Islet of Langerhans (tissue), 1 donor: Measurements from ENCODE around the gene KIF2B.
"Not testable (repeated sequence)": the region's sequence is repeated elsewhere in the genome, so short reads cannot be mapped to it uniquely, and the experiment has no call there.

ENCODE experiments used
- FAIRE-seq: peaks from one replicate; lab custom pipeline; 2011; peaks lifted over from hg19 to GRCh38; lab: Jason Lieb, UNC

KIF2B gene

DNA sequence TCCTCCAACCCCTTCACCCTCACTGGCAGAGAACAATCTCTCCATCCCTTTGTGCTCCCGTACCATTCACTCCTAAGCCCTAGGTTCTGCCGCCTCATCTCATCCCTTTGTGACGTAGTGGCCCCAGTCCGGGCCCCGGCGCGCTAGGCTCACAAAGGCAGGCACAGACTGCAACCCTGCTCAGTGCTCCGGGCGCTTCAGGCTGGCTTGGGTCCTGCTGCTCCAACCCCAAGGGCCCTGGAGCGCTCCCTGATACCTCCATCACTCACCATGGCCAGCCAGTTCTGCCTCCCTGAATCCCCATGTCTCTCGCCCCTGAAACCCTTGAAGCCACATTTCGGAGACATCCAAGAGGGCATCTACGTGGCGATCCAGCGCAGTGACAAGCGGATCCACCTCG, at the start of gene KIF2B:
TSS of gene KIF2B (plus strand) at position 164 of the 400 bp plus-strand sequence. CDS start at position 271, 107 bp downstream.
- no peak for FAIRE-seq

DNA sequence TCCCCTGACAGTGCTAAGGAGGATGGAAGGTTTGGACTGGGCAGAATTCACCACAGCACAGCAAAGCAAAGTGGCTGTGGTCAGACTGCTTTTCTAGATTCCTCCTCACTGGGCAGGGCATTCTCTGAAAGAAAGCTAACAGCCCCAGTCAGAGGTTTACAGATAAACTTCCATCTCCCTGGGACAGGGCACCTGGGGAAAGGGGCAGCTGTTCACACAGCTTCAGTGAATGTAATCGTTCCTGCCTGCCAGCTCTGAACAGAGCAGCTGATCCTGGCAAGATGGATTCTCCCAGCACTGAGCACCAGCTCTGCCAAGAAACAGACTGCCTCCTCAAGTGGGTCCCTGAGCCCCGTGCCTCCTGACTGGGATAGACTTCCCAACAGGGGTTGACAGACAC, 42.4 kb upstream of the KIF2B start:
- FAIRE-seq: no peak

- no peak for FAIRE-seq
Observed at GRCh38 chr17:53791551-53791950, 31.2 kb upstream of the KIF2B start.

DNA sequence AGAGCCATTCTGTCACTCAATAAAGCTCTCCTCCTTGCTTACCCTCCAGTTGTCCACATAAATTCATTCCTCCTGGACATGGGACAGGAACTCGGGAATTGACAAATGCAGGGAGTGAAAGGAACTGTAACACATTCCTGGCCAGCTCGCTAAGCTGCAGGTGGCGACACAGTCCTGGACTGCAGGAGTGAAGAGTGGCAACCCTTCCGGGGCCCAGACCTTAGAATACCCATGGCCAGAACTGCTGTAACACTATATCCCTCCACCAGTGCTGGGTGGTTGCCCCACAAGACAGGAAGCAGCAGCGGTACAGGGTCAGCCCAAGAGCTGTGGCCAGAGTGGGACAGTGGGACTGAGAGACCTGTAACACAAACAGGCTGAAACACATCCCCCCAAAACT, 30.3 kb upstream of the KIF2B start:
- FAIRE-seq: no peak

DNA sequence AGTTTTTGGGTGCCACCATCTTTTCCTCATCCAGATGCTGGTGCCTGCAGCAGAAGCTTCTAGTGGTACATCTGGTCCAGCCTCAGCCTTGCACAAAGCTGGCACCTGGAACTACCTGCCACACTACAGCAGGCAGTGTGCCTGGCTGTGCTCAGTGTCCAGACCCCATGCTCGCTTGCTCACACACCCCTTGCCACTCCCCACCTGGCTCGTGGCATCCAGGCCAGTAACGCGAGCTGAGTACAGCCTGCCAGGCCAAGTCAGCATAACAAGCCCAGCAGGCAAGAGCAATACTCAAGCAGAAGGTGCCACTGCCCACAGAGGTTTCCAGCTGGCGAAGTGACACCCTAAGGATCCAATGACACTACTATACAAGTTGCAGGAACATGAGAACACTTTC, 29.7 kb upstream of the KIF2B start:
- FAIRE-seq: no peak

- no peak for FAIRE-seq
Observed at GRCh38 chr17:53794875-53795274, 27.9 kb upstream of the KIF2B start.

DNA sequence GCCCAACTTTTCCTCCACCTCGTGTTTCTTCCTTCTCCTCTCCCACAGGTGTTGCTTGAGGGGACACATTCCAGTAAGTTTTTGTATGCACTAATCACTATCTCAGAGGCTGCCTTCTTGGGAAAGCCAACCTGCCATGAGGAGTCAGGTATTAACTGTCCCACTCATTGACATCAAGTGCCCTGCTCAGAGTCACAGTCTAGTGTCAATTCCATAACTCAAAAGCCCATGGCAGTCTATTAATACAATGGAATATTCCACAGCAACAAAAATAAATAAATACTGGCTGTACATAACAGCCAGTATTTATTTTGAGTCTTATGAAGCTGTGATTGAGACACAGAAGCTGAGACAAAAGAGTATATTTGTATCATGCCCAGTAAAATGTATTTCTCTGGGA, 26.1 kb upstream of the KIF2B start:
- FAIRE-seq: no peak

DNA sequence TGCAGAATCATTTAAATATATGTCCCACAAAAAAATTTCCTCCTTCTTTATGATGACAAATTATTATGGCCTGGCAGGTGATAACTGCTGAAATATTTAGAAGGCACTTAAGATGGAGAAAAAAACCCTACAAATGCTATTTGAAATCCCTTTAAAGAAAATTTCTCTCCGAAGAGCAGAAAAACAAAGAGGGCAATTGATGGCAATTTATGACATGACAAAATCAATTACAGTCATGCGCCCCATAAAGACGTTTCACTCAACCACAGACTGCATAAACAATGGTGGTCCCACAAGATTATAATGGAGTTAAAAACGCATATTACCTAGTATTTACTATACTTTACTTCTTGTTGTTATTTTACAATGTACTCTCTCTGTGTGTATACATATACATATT, 25.2 kb upstream of the KIF2B start:
- no peak for FAIRE-seq

DNA sequence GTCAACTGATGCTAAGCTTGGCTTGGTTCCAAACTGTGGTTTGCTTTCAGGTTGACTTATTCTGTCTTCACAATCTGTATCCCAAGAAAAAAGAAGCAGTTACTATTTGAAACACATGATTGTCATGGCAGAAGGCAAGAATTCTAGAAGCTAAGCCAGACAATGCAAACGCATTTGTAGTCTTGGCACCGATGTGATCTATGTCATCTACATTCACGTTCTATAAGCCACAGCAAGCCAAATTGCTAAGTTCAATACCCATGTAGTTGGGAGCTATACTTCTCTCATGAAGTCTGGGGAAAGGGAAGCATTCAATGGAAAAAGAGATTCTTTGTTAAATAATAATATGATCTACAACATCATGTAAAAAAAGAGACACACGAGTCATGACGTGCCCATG, 18.3 kb upstream of the KIF2B start:
- FAIRE-seq: no peak

DNA sequence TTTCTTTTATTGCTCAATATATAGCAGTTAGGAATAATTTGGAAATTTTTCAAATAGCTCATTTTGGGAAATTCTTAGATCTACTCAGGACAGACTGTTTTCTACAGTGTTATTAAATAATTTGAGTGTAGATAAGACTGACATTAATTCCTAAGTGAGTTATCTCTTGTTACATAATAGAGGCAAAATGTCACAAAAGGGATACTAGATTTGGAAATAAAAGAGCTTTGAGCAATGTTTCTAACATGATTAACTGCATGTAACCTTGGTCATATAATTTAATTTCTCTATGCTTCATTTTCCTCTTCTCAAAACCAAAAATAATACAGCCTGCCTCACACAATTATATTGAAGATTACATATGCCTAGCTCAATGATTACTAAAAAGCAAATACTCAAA, 16.3 kb upstream of the KIF2B start:
- FAIRE-seq: no peak

DNA sequence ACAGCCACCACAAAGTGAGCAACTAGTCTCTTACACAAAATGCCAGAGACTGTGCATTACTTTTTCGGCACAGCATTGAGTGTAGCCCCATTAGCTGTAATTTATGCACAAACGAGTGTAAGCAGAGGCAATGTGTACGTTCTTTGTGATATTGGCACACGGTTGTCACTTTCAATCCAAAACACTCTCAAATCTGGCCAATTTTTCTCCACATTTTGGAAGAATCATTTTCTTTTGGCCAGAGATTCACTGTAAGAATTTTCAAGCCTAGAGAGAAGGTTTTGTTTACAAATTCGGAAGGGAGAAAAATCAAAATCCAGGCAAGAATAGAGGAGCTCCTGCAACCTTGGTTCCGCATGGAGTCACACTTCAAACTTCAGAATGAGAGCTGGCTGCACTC, 15.4 kb upstream of the KIF2B start:
- FAIRE-seq: no peak

DNA sequence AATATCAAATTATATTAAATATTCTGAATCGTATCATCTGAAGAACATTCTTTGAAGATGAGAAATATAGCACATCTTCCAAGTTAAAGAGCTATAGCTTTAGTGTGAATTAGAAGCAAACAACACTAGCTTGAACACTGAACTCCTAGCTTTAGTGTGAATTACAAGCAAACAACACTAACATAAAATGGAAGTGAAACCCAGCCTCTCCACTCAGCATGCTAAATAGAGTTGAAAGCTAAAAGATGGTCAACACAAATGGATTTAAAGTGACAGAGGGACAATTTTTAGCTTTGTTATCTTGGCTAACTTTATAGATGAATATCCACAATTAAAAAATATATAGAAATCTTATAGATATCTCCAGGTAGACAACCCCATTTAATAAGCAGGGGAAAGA, 4.5 kb upstream of the KIF2B start:
- no peak for FAIRE-seq

GRCh38 chr17:53818929-53819328, 3.8 kb upstream of the KIF2B start:
- no peak for FAIRE-seq

DNA sequence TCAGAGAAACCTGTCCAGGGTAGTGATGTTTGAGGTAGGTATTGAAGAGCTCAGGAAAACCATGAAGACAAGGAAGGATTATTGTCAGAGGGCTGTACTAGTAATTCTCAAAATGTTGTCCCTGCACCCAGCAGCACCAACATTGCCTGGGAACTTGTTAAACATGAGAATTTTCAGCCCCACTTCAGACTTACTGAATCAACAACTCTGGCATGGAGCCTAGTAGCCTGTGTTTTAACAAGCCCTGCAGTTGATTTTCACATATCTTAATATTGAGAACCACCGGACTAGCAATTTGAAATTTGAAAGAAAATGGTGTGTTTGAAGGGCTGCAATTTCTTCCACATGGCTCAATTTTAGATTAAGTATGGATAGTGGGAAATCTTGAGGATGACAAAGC, 2.8 kb upstream of the KIF2B start:
- FAIRE-seq: no peak

- FAIRE-seq: no peak
Observed at GRCh38 chr17:53823341-53824050, 769 bp downstream of the KIF2B start.

DNA sequence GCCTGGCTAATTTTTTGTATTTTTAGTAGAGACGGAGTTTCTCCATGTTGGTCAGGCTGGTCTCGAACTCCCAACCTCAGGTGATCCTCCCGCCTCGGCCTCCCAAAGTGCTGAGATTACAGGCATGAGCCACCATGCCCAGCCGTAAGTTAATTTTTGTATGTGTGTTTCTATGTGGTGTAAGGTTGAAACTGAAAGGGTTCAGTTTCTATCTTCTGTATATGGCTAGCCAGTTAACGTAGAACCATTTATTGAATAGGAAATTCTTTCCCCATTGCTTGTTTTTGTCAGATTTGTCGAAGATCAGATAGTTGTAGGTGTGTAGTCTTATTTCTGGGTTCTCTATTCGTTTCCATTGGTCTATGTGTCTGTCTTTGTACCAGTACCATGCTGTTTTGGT, 12.0 kb downstream of the KIF2B start:
- not testable (repeated sequence) for FAIRE-seq

DNA sequence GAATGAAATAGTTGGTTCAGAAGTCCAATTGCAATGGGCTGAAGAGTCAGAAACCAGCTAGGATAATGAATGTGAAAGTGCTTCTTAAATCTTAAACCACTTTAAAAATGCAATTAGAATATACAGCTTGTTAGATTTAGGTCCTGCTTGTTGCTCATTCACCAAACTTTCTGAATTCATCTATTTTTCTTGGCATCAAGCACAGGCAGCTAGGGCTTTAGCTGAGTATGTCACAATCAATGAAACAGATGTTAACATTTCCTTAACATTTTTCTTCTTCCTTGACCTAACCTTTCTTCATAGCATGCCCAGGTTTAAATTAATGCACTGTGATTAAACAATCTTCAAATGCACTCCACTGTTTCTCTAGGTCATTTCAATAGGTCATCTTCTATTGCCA, 14.4 kb downstream of the KIF2B start:
- FAIRE-seq: no peak

DNA sequence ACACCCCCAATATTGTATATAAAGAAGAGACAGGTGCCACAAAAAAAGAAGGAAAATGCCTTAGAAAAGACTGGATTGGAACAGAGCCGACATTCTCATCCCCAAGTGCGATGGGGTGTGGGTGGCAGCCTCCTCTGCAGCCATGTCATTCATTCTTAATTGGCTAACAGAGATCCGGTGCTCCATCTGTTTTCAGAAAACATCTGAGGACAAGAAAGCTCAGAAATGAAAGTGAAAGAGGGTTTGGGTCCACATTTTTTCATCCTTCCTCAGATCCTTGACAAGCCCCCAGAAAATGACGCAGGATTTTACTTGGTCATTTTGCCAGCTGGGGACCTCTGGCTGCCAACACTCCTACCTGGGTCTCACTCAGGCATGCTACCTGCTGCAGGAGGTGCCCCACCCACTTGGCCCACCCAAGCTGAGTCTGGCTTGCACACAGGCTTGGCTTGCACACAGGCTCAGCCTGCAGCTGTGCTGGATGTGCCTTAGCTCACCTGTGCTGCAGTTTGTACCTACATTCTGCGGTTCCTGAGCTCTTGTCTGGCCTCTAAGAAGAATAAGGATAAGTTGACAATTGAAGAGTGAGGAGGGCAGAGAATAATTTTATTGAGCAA, 21.9 kb downstream of the KIF2B start:
- FAIRE-seq: no peak

DNA sequence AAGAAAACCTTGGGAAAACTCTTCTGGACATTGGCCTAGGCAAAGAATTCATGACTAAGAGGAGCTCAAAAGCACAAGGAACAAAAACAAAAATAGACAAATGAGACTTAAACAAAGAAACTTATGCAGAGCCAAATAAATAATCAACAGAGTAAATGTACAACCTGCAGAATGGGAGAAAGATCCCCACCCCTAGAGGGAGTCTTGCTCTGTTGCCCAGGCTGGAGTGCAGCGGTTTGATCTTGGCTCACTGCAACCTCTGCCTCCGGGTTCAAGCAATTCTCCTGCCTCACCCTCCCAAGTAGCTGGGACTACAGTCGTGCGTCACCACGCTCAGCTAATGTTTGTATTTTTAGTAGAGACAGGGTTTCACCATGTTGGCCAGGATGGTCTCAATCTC, 48.4 kb downstream of the KIF2B start:
- FAIRE-seq: not testable (repeated sequence)
